ENCODE measurements around the gene ST7L.
"Not testable (repeated sequence)": the region's sequence is repeated elsewhere in the genome, so short reads cannot be mapped to it uniquely, and the experiment has no call there.

The ST7L gene

GRCh38 chr1:112651205-112651604, 32.3 kb upstream of the ST7L start:
- H4K20me1 ChIP-seq (ENCODE audit: insufficient read depth, low read length), result peaks cover 8% of the 10 kb centered on the region
- H3K9me3 ChIP-seq (ENCODE audit: insufficient read depth, low read length, severe bottlenecking), result no peaks in the 10 kb centered on the region
- no peak for DNase-seq
- H3K27me3 ChIP-seq (ENCODE audit: insufficient read depth, low read length, poor library complexity), result no peaks in the 10 kb centered on the region
- no peaks in the 10 kb centered on the region for H3K4me1 ChIP-seq (ENCODE audit: insufficient read depth, low read length)
- H3K9ac ChIP-seq (ENCODE audit: low read depth, low read length), result no peak overlapping the region
- ATAC-seq (ENCODE audit: insufficient read depth, low read depth), result no peak
- H2AFZ ChIP-seq (ENCODE audit: low read depth, low read length), result no peak overlapping the region
- H3K4me2 ChIP-seq (ENCODE audit: insufficient read depth, low read length), result no peak overlapping the region
- H3K36me3 ChIP-seq (ENCODE audit: insufficient read depth, low read length), result peaks cover 76% of the 10 kb centered on the region
- H3K79me2 ChIP-seq (ENCODE audit: insufficient read depth, low read length), result peaks cover 55% of the 10 kb centered on the region
- H3K4me3 ChIP-seq (ENCODE audit: low read depth in 1 of 2, low read length in 2 of 2), result no peak overlapping the region
- no peak overlapping the region for H3K27ac ChIP-seq (ENCODE audit: low read length)
- TF ChIP-seq, protein P1, sequence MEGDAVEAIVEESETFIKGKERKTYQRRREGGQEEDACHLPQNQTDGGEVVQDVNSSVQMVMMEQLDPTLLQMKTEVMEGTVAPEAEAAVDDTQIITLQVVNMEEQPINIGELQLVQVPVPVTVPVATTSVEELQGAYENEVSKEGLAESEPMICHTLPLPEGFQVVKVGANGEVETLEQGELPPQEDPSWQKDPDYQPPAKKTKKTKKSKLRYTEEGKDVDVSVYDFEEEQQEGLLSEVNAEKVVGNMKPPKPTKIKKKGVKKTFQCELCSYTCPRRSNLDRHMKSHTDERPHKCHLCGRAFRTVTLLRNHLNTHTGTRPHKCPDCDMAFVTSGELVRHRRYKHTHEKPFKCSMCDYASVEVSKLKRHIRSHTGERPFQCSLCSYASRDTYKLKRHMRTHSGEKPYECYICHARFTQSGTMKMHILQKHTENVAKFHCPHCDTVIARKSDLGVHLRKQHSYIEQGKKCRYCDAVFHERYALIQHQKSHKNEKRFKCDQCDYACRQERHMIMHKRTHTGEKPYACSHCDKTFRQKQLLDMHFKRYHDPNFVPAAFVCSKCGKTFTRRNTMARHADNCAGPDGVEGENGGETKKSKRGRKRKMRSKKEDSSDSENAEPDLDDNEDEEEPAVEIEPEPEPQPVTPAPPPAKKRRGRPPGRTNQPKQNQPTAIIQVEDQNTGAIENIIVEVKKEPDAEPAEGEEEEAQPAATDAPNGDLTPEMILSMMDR (IDR thresholded peaks at IDR 0.05; ENCODE audit: borderline replicate concordance, extremely low read depth, low read length, poor library complexity, severe bottlenecking), result no peak
- no peak for TF ChIP-seq EZH2 (IDR thresholded peaks at IDR 0.05; ENCODE audit: borderline replicate concordance, low read depth, low read length, severe bottlenecking)

DNA sequence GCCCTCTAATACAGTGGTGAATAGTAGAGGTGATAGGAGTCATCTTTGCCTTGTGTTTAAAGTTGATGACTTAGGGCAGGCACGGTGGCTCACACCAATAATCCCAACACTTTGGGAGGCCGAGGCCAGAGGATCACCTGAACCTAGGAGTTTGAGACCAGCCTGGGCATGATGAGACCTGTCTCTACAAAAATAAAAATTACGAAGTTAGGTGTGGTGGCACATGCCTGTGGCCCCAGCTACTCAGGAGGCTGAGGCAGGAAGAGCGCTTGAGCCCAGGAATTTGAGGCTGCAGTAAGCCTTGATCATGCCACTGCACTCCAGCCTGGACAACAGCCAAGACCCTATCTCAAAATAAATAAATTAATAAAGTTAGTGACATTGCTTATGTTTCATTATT, 27.3 kb upstream of the ST7L start:
- no peak overlapping the region for H3K4me3 ChIP-seq (ENCODE audit: low read depth in 1 of 2, low read length in 2 of 2)
- peaks cover 65% of the 10 kb centered on the region for H3K36me3 ChIP-seq (ENCODE audit: insufficient read depth, low read length)
- peaks cover 41% of the 10 kb centered on the region for H4K20me1 ChIP-seq (ENCODE audit: insufficient read depth, low read length)
- H3K9ac ChIP-seq (ENCODE audit: low read depth, low read length), result no peak overlapping the region
- H3K4me1 ChIP-seq (ENCODE audit: insufficient read depth, low read length), result no peaks in the 10 kb centered on the region
- H2AFZ ChIP-seq (ENCODE audit: low read depth, low read length), result no peak overlapping the region
- DNase-seq (no peak), ATAC-seq (ENCODE audit: insufficient read depth, low read depth) (no peak)
- TF ChIP-seq EZH2 (IDR thresholded peaks at IDR 0.05; ENCODE audit: borderline replicate concordance, low read depth, low read length, severe bottlenecking), result no peak
- TF ChIP-seq, protein P1 (IDR thresholded peaks at IDR 0.05; ENCODE audit: borderline replicate concordance, extremely low read depth, low read length, poor library complexity, severe bottlenecking), result no peak
- no peaks in the 10 kb centered on the region for H3K9me3 ChIP-seq (ENCODE audit: insufficient read depth, low read length, severe bottlenecking)
- no peak overlapping the region for H3K27ac ChIP-seq (ENCODE audit: low read length)
- H3K79me2 ChIP-seq (ENCODE audit: insufficient read depth, low read length), result peaks cover 96% of the 10 kb centered on the region
- H3K4me2 ChIP-seq (ENCODE audit: insufficient read depth, low read length), result no peak overlapping the region
- H3K27me3 ChIP-seq (ENCODE audit: insufficient read depth, low read length, poor library complexity), result no peaks in the 10 kb centered on the region

DNA sequence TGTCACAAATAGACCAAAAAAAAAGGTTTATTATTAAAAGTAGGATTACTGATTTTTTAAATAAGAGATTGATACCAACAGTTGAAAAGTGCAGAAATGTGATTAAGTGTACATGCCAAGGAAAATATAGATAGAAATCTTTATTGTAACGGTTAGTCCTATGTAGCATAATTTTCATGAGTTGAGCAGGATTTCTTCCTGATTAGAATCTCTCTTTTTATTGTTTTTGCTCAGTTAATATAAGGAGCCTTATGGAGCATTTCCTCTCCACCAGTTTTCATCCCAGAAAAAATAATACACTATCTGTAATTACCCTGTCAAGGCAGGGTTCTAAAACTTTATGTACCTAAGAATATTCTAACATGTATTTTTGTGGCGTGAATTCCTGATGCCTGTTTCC, 24.1 kb upstream of the ST7L start:
- Histone ChIP-seq H3K27ac (ENCODE audit: low read length) (no peak overlapping the region), H4K20me1 (ENCODE audit: insufficient read depth, low read length) (peaks cover 48% of the 10 kb centered on the region), H3K9ac (ENCODE audit: low read depth, low read length) (no peak overlapping the region), H3K4me2 (ENCODE audit: insufficient read depth, low read length) (no peak overlapping the region), H3K4me3 (ENCODE audit: low read depth in 1 of 2, low read length in 2 of 2) (no peak overlapping the region), H2AFZ (ENCODE audit: low read depth, low read length) (no peak overlapping the region), H3K79me2 (ENCODE audit: insufficient read depth, low read length) (peaks cover 85% of the 10 kb centered on the region), H3K9me3 (ENCODE audit: insufficient read depth, low read length, severe bottlenecking) (no peaks in the 10 kb centered on the region), H3K27me3 (ENCODE audit: insufficient read depth, low read length, poor library complexity) (no peaks in the 10 kb centered on the region), H3K36me3 (ENCODE audit: insufficient read depth, low read length) (peaks cover 38% of the 10 kb centered on the region; the same call in 1 of the 2 replicates), H3K4me1 (ENCODE audit: insufficient read depth, low read length) (no peaks in the 10 kb centered on the region)
- TF ChIP-seq EZH2 (IDR thresholded peaks at IDR 0.05; ENCODE audit: borderline replicate concordance, low read depth, low read length, severe bottlenecking), result no peak
- TF ChIP-seq, protein P1 (IDR thresholded peaks at IDR 0.05; ENCODE audit: borderline replicate concordance, extremely low read depth, low read length, poor library complexity, severe bottlenecking), result no peak
- ATAC-seq (ENCODE audit: insufficient read depth, low read depth) (no peak), DNase-seq (no peak)

- not testable (repeated sequence) for H3K27me3 ChIP-seq (ENCODE audit: insufficient read depth, low read length, poor library complexity); H2AFZ ChIP-seq (ENCODE audit: low read depth, low read length); H3K4me3 ChIP-seq (ENCODE audit: low read depth in 1 of 2, low read length in 2 of 2); H3K4me2 ChIP-seq (ENCODE audit: insufficient read depth, low read length); ATAC-seq (ENCODE audit: insufficient read depth, low read depth); H3K9ac ChIP-seq (ENCODE audit: low read depth, low read length); H3K27ac ChIP-seq (ENCODE audit: low read length); H3K4me1 ChIP-seq (ENCODE audit: insufficient read depth, low read length); H3K9me3 ChIP-seq (ENCODE audit: insufficient read depth, low read length, severe bottlenecking); DNase-seq
- H3K79me2 ChIP-seq (ENCODE audit: insufficient read depth, low read length), result peaks cover 85% of the 10 kb centered on the region
- peaks cover 56% of the 10 kb centered on the region for H4K20me1 ChIP-seq (ENCODE audit: insufficient read depth, low read length)
- peaks cover 31% of the 10 kb centered on the region; the same call in 1 of the 2 replicates for H3K36me3 ChIP-seq (ENCODE audit: insufficient read depth, low read length)
Observed at GRCh38 chr1:112640437-112640836, 21.5 kb upstream of the ST7L start.
